GM19372 (cell line): ENCODE results near the gene ARMC3.

Source experiments
- ATAC-seq: cut with Tn5 transposase; IDR thresholded peaks from one replicate; pipeline ENCODE4 v1.9.1; 2021; ENCODE audit warnings: mild to moderate bottlenecking, low read depth, moderate library complexity; ENCODE audit not compliant: unreplicated experiment

ARMC3 gene

DNA sequence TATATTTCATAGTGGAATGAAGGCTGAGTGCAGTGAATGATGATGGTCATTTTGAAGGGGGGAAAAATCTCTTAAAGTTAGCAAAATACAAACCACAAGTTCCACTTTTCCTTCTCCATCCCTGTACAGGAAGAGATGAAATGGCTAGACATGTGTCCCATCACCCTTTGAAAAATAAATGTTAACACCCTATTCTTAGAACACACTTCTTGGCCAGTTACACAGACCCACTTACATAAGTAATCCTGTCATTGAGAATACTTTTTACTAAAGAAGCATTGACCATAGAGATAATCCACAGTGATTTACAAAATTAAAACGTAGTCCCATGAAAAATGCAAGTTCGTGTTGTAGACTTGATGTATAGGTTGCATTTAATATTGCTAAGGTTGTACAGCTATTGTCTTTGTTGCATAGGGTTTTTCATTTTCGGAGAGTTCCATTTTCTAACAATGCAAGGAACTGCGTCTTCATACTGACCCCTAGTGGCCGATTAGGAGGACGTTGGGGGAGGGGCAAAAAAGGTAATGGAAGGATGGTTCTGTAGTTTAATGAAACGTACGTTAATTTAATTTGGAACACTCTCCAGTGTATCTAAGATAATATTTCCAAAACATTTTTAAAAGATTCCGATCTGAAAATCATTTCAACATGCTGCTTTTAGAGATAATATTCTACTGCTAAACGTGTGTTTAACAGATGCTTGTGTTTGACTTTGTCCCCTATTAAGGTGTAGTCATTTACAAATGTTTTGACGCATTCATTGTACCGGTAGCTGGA lies 60.9 kb downstream of the ARMC3 start:
- ATAC-seq, result peak; percentile 53

DNA sequence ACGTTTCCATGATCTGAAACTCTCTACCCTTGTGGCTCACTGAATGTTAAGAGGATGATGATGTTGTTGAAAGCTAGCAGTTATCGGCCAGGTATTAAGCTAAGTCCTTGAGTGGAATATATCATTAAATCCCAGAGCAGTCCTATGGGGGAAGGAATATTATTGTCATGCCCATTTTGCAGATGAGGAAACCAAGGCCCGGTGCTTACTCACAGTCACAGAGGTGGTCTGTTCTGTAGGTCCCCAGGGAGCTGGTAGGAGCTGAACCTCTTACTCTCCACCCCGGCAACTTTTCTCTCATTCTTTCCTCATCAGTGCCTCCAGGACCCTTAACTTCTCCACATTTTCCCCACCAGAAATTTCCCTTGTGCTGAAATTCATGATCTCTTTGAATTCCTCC lies 62.6 kb downstream of the ARMC3 start:
- no peak for ATAC-seq

DNA sequence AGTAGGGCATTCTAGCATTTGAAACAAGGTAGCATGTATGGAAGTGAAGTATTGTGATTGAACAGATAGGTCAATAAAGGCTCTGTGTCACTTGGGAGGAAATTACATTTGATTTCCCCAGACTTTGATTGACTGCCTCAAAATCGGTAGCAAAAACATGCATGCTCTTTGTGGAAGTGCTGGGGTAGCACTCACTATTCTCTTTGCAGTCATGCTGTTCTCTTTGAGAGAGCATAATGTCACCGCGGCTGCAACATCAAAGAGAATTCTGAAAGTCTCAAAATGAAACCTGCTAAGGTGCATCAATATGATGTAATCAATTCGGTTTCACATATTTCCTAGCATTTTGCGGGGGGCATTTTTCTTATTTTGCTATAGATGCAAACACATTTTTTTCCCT lies 64.2 kb downstream of the ARMC3 start:
- no peak for ATAC-seq

DNA sequence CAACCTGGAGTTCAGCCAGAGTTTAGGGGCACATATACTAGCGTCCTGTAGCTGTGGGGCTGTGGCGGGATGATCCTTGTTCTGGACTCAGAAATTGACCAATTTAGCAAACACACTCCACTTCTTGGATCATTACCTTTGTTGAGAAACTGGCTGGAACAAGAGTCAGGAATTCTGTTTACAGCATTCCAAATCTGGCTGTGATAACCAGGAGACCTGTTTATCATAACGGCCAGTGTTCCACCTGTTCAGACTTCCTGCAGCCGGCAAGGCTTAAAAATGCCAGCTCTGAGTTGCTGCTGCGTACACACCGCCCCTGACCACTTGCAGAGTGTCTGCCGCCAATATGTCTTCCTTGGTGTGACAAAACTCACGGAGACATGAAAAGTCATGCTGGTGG lies 64.8 kb downstream of the ARMC3 start:
- no peak for ATAC-seq

DNA sequence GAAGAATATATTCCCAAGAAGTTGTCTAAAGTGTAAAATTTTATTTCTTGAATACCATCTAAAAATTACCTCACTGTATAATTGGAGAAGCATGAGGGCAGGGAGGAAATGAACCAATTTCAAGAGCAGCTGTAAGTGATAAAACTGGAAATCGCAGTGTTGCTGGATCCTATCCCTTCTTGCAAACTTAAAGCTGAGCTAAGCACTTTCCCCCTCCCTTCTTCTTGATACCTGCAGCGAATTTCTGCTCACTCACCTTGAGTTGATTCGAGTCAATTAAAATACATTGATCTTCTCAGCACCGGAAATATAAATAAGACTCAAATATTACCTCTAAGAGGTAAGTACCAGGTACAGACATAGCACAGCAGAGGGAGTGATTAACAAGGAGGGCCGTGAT lies 65.5 kb downstream of the ARMC3 start:
- ATAC-seq, result no peak

DNA sequence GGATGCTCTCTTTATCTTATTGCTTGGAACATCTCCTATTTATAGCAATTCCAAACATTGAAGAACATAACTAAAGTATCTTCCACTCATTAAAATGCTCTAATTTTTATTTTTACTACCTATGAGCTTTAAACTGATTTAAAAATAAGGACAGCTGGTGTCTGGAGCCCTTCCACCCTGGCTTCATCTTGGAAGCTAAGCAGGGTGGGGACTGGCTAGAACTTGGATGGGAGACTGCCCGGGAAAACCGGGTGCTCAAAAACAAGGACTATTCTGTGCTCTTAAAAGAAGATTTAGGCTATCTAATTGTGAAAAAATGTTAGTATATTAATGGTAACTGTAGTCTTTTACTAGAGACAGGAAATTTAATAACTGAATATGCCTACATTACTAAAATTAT lies 69.2 kb downstream of the ARMC3 start:
- ATAC-seq, result no peak

DNA sequence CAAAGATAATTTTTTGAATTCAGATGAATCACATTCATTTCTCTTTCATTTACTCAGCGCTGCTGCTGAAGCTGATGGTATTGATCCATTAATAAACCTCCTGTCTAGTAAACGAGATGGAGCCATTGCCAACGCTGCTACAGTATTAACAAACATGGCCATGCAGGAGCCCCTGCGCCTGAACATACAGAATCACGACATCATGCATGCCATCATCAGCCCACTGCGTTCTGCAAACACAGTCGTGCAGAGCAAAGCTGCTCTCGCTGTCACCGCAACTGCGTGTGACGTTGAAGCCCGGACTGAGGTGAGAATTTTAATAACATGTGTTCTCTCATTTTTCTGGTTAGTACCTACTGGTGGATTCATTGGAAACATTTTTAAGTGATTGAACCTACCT lies 70.2 kb downstream of the ARMC3 start:
- ATAC-seq, result no peak

DNA sequence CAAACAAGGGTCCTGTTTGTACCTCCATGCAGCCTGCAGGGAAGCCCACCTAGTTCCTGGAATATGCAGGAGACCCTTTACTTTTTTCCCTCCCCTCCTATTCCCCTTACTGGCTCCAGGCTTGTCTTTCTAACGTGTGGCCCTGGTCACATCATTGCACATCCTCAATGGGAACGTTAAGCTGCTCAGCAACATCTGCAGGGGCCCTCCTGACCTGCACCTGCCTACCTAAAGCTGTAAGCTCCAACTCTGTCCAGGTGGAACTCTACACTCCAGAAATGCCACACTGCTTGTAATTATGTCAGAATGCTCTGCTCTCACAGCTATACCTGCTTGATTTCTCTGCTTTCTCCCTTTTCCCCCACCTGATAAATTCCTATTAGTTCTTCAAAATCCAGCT lies 72.1 kb downstream of the ARMC3 start:
- no peak for ATAC-seq

DNA sequence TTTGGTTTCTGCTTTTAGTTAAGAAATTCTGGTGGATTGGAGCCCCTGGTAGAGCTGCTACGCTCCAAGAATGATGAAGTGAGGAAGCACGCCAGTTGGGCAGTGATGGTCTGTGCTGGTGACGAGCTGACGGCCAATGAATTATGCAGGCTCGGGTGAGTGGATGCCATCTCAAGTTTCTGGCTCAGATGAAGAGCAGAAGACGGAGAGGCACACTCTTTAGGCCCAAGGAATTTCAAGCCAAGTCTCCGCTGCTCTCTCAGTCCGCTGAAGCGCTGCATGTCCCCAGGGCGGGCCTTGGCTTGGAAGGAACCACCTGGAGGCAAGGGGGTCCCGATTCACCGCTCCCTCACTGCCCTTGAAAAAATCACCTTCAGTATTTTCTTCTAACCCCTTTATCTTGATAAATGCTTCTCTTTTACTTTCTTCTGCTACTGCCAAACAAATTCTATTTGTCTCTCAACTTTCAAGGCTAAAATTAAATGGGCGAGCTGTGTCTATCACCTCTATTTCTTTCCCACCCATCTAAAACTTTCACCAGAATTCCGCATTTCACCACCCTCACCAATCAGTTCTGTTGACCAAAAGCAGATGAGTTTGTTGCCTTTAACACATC lies 74.2 kb downstream of the ARMC3 start:
- ATAC-seq, result no peak

DNA sequence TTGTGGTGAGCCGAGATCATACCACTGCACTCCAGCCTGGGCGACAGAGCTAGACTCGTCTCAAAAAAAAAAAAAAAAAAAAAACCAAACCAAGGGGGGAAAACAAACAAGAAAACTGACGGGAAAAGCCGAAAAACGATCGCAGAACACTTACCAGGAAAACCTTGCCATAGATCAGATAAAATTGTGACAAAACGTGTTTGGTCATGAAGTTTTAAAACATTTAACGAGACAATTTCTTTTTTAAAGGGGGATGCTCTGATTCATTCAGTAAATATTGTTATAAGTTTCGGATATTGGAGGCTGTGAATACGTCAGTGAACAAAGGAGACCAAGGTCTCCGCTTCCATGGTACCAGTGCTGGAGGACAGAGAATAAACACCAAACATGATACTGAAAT lies 77.3 kb downstream of the ARMC3 start:
- ATAC-seq, result no peak

DNA sequence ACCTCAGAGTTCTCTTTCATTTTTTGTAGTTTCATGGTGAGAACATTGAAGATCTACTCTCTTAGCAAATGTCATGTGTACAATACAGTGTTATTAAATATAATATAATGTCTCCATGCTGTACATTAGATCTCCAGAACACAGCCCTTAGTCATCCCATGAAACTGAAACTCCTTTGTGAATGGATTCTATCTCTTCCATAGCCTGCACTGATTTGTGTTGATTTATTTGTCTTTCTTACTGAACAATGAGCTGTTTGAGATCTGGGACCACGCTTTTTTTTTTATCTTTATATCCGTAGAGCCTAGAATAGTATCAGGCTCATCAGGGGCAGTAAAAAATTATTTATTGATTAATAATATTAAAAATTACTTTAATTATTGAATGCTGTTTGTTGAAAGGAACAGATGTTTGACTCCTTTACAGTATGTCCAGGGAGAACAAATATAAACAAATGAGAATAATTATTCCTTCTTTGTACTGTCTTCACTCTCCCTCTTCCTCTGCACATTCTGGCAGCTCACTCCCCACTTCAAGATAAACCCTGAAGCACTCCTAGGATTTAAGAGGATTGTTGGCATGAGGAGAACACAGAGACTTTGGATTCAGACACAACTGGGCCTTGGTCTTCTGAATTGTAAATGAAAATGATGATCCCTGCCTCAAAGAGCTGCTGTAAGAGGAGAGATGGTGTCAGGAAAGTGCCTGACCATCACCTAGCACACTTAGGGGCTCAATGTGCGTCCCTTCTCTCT lies 85.9 kb downstream of the ARMC3 start:
- no peak for ATAC-seq

DNA sequence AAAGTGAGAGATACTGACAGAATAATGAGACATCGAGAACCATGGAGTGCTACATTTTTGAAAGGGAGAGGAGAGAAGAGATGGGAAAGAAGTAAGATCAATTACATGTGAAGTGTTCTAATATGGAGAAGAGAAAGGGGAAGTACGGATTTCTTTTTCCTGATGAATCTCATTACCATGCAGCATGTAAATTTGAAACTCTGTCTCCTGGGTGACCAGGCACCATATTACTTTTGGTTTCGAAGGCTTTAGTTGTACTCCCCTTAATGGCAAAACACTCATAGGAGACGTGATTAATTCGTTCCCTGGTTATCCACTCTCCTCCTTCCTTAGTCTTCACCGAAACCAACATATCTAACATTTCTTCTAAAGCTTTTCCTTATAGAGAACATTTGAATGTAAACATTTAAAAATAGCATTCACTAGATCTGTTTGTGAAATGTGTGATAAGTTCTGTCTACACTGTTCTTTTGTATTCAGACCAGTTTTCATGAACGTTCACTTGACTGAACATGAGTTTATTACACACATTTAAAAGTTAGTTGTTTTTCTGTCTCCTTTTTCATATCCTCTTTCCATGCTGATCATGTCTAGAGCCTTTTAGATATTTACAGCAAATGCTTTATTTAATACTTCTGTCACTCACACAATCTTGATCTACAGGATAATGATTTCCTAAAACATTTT lies 87.3 kb downstream of the ARMC3 start:
- peak; percentile 97 for ATAC-seq

DNA sequence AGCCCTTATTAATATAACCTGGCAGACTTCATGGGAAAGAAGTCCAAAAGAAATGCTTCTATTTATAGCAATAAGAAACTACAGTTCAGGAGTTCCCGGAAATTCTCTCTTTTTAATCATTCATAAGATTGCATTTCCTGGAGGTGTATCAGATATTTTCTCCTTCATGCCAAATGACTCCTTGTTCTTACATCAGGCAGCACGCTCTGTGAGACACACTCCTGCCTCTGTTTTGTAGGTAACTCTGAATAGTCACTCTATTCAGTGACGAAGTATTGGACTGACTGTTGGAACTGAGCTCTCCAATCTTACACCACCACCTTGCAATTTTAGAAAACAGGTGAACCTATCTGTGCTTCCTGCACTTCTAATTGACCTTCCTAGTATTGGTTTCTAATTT lies 88.8 kb downstream of the ARMC3 start:
- ATAC-seq, result no peak

DNA sequence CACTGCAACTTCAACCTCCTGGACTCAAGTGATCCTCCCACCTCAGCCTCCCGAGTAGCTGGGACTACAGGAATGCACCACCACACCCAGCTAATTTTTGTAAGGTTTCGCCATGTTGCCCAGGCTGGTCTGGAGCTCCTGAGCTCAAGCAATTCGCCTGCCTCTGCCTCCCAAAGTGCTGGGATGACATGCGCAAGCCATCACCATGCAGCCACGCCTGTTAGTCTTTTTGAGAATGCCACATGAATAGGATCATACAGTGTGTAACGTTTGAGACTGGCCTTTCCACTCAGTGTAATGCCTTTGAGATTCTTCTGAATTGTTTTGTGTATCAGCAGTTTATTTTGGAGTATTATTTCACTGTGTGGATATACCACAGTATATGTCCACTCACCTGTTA lies 91.8 kb downstream of the ARMC3 start:
- no peak for ATAC-seq

DNA sequence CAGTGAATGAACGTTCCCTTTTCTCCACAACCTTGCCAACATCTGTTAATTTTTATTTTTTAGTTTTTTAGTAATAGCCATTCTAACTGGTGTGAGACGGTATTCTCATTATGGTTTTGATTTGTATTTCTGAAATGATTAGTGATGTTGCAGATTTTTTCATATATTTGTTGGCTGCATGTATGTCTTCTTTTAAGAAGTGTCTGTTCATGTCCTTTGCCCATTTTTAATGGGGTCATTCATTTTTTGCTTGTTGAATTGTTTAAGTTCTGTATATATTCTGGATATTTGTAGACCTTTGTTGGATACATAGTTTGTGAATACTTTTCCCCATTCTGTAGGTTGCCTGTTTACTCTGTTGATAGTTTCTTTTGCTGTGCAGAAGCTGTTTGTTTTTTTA lies 93.6 kb downstream of the ARMC3 start:
- ATAC-seq, result no peak

DNA sequence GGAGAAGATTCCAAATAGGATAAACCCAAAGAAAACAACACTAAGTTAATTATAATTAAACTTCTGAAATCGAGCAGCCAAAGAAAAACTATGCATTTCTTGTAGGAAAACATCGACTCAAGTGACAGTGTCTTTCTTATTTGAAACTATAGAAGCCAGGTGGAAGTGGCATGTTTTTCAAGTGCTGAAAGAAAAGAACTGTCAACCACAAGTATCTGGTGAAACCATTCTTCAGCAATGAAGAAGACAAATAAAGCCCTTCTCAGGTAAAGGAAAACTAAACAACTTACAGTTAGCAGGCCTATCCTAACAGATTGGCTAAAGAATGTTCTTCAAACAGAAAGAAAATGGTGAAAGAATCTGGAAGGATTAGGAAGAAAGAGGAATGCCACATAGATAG lies 96.1 kb downstream of the ARMC3 start:
- ATAC-seq, result no peak

DNA sequence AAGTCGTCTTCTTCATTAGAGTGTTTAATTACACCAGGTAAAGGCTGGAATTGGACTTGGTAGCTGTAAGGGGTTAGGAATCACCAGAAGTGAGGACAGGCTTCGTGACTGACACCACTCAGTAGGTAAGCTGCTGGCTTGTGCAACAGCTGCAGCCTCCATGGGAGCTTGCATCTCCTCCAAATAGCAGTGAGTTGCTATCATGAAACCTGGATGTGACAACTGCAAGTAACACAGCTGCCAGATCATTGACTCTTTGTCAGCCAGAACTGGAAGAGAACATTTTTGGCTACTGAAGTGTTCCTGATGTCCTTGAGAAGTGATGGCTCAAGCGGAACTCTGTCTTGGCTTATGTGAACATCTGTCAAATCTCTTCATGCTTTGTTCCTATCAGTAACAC lies 103.5 kb downstream of the ARMC3 start:
- no peak for ATAC-seq

DNA sequence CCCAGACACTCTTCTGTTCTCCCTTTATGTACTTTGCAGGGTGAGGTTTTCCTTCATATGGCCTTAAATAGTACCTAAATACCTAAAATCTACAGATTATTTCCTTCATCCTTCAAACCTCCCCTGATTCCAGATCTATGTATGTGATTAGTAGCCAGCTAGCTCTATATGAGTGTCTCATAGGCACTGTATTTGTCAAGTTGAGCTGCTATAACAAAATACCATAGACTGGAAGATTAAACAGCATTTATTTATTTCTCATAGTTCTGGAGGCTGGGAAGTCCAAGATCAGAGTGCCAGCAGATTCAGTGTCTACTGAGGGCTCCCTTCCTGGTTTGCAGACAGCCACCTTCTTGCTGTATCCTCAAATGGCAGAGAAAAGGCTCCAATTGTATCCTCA lies 106.9 kb downstream of the ARMC3 start:
- no peak for ATAC-seq

DNA sequence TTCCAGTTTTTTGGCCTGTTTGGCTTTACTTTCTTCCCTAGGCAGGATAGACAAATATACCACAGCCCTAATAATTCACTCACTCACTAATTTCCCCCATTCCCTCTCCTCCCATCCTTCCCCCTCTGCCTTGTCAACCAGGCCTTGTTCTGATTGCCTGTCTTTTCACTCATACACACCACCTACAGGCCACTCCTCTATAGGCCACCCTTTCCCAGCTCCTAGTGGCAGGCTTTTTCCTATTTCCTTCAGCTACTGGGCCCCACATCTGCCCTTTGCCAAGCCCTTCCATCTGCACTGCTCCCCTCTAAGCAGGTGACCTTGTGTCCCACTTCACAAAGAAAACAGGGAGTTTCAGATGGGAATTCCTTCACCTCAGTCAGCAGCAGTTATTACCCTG lies 107.7 kb downstream of the ARMC3 start:
- ATAC-seq, result no peak

DNA sequence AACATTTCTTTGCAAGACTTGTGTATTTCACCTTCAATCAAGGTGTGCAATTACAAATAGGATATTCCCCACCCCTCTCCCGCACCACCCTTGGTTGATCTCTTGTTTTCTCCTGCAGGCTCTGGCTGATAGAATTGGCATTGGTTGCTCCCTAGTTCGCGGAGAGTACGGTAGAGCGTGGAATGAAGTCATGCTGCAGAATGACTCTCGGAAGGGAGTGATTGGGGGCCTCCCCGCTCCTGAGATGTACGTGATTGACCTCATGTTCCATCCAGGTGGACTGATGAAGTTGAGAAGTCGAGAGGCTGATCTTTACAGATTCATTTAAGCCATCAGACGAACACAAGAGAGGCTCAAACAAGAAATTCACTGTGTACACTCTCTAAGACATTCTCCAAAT lies 109.3 kb downstream of the ARMC3 start:
- no peak for ATAC-seq

DNA sequence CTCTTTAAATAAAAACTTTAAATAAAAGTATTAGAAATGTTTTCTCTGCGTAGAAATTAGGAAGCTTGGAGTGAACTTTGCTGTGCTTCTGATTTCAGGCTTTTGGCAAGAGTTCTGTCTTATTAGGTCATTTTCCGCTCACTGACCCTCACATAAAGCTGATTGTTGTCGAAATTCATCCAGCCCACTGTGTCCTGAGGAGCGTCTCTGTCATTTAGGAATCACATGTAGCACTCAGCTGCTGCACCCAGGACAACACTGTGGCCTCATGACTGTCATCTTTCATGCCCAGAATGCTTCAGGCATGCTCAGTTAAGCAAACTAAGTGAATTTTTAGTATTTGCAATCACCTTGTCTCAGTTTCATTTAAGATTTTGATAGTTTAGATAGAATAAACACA lies 109.7 kb downstream of the ARMC3 start:
- ATAC-seq, result no peak
